Mesendoderm (in vitro differentiated cells): ENCODE results near the gene CIDEA.

Source experiments
- DNase-seq: peaks from one replicate; pipeline ENCODE4 v3.0.0; 2013
- H2AK5ac ChIP-seq: 2 replicates; pipeline ENCODE4 v1.6.1; 2013; ENCODE audit warnings: low read length, inconsistent platforms
- H2BK120ac ChIP-seq: 2 replicates; pipeline ENCODE4 v1.6.1; 2013; ENCODE audit warnings: low read depth, mild to moderate bottlenecking, low read length, moderate library complexity, mixed read lengths
- H2BK15ac ChIP-seq: replicated peaks from 2 replicates; pipeline ENCODE4 v1.6.1; 2013; ENCODE audit warnings: low read depth, mild to moderate bottlenecking, moderate library complexity
- H2BK5ac ChIP-seq: 2 replicates; pipeline ENCODE4 v1.6.1; 2013; ENCODE audit warnings: low read length, inconsistent platforms
- H3K18ac ChIP-seq: 2 replicates; pipeline ENCODE4 v1.6.1; 2013; ENCODE audit warnings: mild to moderate bottlenecking, low read length, mixed read lengths
- H3K23ac ChIP-seq: one replicate; pipeline ENCODE4 v1.6.1; 2013; ENCODE audit warnings: low read length
- H3K27ac ChIP-seq: 2 replicates; pipeline ENCODE4 v1.5.1; 2013; ENCODE audit warnings: low read depth, mild to moderate bottlenecking, inconsistent platforms, low read length, moderate library complexity
- H3K27me3 ChIP-seq: 2 replicates; pipeline ENCODE4 v1.6.1; 2013; ENCODE audit warnings: low read length, control low read depth, mild to moderate bottlenecking, inconsistent platforms; ENCODE audit not compliant: insufficient read depth, poor library complexity
- H3K36me3 ChIP-seq: 2 replicates; pipeline ENCODE4 v1.6.1; 2013; ENCODE audit warnings: low read length, inconsistent platforms; ENCODE audit not compliant: control insufficient read depth, insufficient read depth
- H3K4ac ChIP-seq: one replicate; pipeline ENCODE4 v1.6.1; 2013; ENCODE audit warnings: low read depth, mild to moderate bottlenecking, low read length, moderate library complexity
- H3K4me1 ChIP-seq: 2 replicates; pipeline ENCODE4 v1.6.1; 2013; ENCODE audit warnings: low read depth, low read length, inconsistent platforms; ENCODE audit not compliant: control insufficient read depth
- H3K4me2 ChIP-seq: 2 replicates; pipeline ENCODE4 v1.6.1; 2013; ENCODE audit warnings: low read length
- H3K4me3 ChIP-seq: 2 replicates; pipeline ENCODE4 v1.5.1; 2013; ENCODE audit warnings: mild to moderate bottlenecking, low read length
- H3K56ac ChIP-seq: one replicate; pipeline ENCODE4 v1.6.1; 2013; ENCODE audit warnings: low read length
- H3K79me1 ChIP-seq: 2 replicates; pipeline ENCODE4 v1.6.1; 2013; ENCODE audit warnings: low read length, inconsistent platforms
- H3K79me2 ChIP-seq: 2 replicates; pipeline ENCODE4 v1.6.1; 2013; ENCODE audit warnings: mild to moderate bottlenecking, low read length; ENCODE audit not compliant: control insufficient read depth, insufficient read depth
- H3K9ac ChIP-seq: 2 replicates; pipeline ENCODE4 v1.6.1; 2013; ENCODE audit warnings: low read length, inconsistent platforms
- H4K5ac ChIP-seq: one replicate; pipeline ENCODE4 v1.6.1; 2013; ENCODE audit warnings: low read length
- H4K8ac ChIP-seq: one replicate; pipeline ENCODE4 v1.6.1; 2013; ENCODE audit warnings: low read depth, mild to moderate bottlenecking, control low read depth, low read length, moderate library complexity
- WGBS: extraction: QIAGEN DNeasy Blood & Tissue Kit; methylation state at CpG from one replicate; pipeline ENCODE4 v1.1.7; 2013; ENCODE audit warnings: low lambda C conversion rate, missing lambda C conversion rate; ENCODE audit not compliant: insufficient coverage; ENCODE audit errors: extremely low coverage; 5-methylcytosine and 5-hydroxymethylcytosine counted together

The CIDEA gene

DNA sequence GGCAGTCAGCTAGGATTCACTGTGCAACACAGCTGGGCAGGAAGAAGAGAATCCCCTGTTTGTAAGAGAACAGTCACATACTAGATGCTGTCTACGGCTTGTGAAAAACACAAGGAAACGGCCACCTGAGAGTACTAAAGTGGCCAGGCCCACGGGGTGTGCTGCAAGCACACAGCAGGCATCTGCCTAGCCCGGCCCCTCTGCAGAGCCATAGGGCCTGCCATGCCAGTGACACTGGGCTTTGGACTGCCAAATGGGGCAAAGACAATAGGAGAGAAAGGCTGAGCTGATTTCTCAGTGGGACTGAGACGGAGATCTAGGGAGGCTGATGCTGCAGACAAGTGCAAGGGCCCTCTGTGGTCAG is 64.2 kb downstream of the CIDEA start:
- H3K4ac ChIP-seq: no peak overlapping the region
- H2BK120ac ChIP-seq: no peak overlapping the region
- no peaks in the 10 kb centered on the region for H3K79me2 ChIP-seq
- H3K79me1 ChIP-seq: peaks cover 5% of the 10 kb centered on the region
- H3K4me3 ChIP-seq: no peak overlapping the region
- no peak overlapping the region for H3K4me2 ChIP-seq
- H3K36me3 ChIP-seq: peaks cover 7% of the 10 kb centered on the region
- H2AK5ac ChIP-seq: no peak overlapping the region
- H2BK5ac ChIP-seq: no peak overlapping the region
- no peaks in the 10 kb centered on the region for H3K4me1 ChIP-seq
- no peaks in the 10 kb centered on the region for H3K27me3 ChIP-seq
- H2BK15ac ChIP-seq: no peak overlapping the region
- no peak overlapping the region for H3K27ac ChIP-seq
- DNase-seq: no peak
- H3K23ac ChIP-seq: no peak overlapping the region
- H3K18ac ChIP-seq: no peak overlapping the region
- WGBS: no CpG with 5 or more reads among the region's 5 CpGs
- H3K56ac ChIP-seq: no peak overlapping the region
- no peak overlapping the region for H4K5ac ChIP-seq
- no peak overlapping the region for H4K8ac ChIP-seq
- H3K9ac ChIP-seq: no peak overlapping the region

DNA sequence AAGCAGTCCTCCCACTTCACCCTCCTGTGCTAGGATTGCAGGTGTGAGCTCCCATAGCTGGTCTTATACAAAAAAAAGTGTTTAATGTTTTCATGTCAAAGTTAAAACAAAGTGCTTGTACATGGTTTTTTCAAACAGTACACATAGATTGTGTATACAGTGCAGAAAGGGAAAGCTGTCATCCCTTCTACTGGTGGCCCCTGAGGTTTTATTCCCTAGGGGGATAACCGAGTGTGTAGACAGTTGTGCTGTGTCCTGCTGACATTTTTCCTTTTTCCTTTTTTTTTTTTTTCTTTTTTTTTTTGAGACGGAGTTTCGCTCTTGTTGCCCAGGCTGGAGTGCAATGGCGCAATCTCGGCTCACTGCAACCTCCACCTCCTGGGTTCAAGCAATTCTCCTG is 64.7 kb downstream of the CIDEA start:
- Histone ChIP-seq H3K27me3 (no peaks in the 10 kb centered on the region), H4K8ac (no peak overlapping the region), H3K79me1 (peaks cover 5% of the 10 kb centered on the region), H3K27ac (no peak overlapping the region), H3K4me1 (no peaks in the 10 kb centered on the region), H3K18ac (no peak overlapping the region), H3K56ac (no peak overlapping the region), H2BK15ac (no peak overlapping the region), H3K23ac (no peak overlapping the region), H3K4me3 (no peak overlapping the region), H3K36me3 (peaks cover 7% of the 10 kb centered on the region), H4K5ac (no peak overlapping the region), H3K4me2 (no peak overlapping the region), H3K79me2 (no peaks in the 10 kb centered on the region), H2BK120ac (no peak overlapping the region), H2BK5ac (no peak overlapping the region), H3K4ac (no peak overlapping the region), H2AK5ac (no peak overlapping the region), H3K9ac (no peak overlapping the region)
- WGBS: no CpG with 5 or more reads among the region's 5 CpGs
- DNase-seq: no peak

DNA sequence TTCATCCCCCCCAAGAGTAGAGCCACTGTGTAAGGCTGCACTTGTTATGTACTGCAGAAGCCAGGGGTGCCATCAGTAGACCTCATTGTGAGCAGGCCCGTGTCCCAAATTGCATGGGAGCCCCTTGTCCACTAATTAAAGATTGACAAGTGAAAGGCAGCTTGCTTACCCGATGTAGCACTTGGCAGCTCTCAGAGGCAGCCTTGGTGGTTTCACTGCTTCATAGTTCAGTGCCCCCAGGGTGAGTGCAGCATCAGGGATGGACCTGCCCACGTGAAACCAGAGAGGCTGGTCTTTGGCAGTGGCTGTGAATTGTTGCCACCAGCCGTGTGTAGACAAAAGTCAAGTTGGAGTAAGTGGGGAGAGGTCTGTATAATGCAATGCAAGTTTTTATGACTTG is 67.2 kb downstream of the CIDEA start:
- no peak overlapping the region for H3K4me3 ChIP-seq
- no peak overlapping the region for H3K4me2 ChIP-seq
- no peaks in the 10 kb centered on the region for H3K4me1 ChIP-seq
- peaks cover 5% of the 10 kb centered on the region for H3K79me1 ChIP-seq
- H3K36me3 ChIP-seq: peaks cover 8% of the 10 kb centered on the region
- H2BK120ac ChIP-seq: no peak overlapping the region
- no peak overlapping the region for H4K8ac ChIP-seq
- WGBS: no CpG with 5 or more reads among the region's 4 CpGs
- DNase-seq: no peak
- H2BK15ac ChIP-seq: no peak overlapping the region
- H3K4ac ChIP-seq: no peak overlapping the region
- H3K23ac ChIP-seq: peak overlapping the region; percentile 50
- no peak overlapping the region for H4K5ac ChIP-seq
- H3K18ac ChIP-seq: no peak overlapping the region
- no peak overlapping the region for H2AK5ac ChIP-seq
- no peaks in the 10 kb centered on the region for H3K79me2 ChIP-seq
- H2BK5ac ChIP-seq: no peak overlapping the region
- no peak overlapping the region for H3K56ac ChIP-seq
- H3K27me3 ChIP-seq: no peaks in the 10 kb centered on the region
- H3K9ac ChIP-seq: no peak overlapping the region
- no peak overlapping the region for H3K27ac ChIP-seq

DNA sequence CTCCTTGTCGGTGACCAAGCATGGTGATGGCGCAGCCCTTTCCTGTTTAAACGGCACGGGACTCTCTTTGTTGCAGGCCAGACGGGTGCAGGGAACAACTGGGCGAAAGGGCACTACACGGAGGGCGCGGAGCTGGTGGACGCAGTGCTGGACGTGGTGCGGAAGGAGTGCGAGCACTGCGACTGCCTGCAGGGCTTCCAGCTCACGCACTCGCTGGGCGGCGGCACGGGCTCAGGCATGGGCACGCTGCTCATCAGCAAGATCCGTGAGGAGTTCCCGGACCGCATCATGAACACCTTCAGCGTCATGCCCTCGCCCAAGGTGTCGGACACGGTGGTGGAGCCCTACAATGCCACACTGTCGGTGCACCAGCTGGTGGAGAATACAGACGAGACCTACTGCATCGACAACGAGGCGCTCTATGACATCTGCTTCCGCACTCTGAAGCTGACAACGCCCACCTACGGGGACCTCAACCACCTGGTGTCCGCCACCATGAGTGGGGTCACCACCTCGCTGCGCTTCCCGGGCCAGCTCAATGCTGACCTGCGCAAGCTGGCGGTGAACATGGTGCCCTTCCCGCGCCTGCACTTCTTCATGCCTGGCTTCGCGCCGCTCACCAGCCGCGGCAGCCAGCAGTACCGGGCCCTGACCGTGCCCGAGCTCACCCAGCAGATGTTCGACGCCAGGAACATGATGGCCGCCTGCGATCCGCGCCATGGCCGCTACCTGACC is 71.0 kb downstream of the CIDEA start:
- H3K79me1 ChIP-seq: peaks cover 8% of the 10 kb centered on the region
- no peak overlapping the region for H3K4me3 ChIP-seq
- H3K79me2 ChIP-seq: no peaks in the 10 kb centered on the region
- no peaks in the 10 kb centered on the region for H3K27me3 ChIP-seq
- H4K8ac ChIP-seq: no peak overlapping the region
- H3K36me3 ChIP-seq: peaks cover 14% of the 10 kb centered on the region
- H2AK5ac ChIP-seq: no peak overlapping the region
- no peak overlapping the region for H2BK5ac ChIP-seq
- no peak overlapping the region for H4K5ac ChIP-seq
- no peak overlapping the region for H2BK120ac ChIP-seq
- H3K4me1 ChIP-seq: no peaks in the 10 kb centered on the region
- DNase-seq: no peak
- no peak overlapping the region for H3K9ac ChIP-seq
- H3K4ac ChIP-seq: no peak overlapping the region
- no peak overlapping the region for H3K27ac ChIP-seq
- no peak overlapping the region for H3K18ac ChIP-seq
- no peak overlapping the region for H3K56ac ChIP-seq
- no peak overlapping the region for H2BK15ac ChIP-seq
- H3K4me2 ChIP-seq: no peak overlapping the region
- no CpG with 5 or more reads among the region's 58 CpGs for WGBS
- no peak overlapping the region for H3K23ac ChIP-seq

DNA sequence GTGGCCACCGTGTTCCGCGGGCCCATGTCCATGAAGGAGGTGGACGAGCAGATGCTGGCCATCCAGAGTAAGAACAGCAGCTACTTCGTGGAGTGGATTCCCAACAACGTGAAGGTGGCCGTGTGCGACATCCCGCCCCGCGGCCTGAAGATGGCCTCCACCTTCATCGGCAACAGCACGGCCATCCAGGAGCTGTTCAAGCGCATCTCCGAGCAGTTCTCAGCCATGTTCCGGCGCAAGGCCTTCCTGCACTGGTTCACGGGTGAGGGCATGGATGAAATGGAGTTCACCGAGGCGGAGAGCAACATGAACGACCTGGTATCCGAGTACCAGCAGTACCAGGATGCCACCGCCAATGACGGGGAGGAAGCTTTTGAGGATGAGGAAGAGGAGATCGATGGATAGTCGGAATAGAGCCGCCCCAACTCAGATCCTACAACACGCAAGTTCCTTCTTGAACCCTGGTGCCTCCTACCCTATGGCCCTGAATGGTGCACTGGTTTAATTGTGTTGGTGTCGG is 71.6 kb downstream of the CIDEA start:
- no peak overlapping the region for H3K56ac ChIP-seq
- H3K27me3 ChIP-seq: no peaks in the 10 kb centered on the region
- no peaks in the 10 kb centered on the region for H3K4me1 ChIP-seq
- H3K79me2 ChIP-seq: no peaks in the 10 kb centered on the region
- H3K4ac ChIP-seq: no peak overlapping the region
- H4K8ac ChIP-seq: no peak overlapping the region
- no peak overlapping the region for H2BK5ac ChIP-seq
- no peak overlapping the region for H3K4me2 ChIP-seq
- H3K36me3 ChIP-seq: peaks cover 12% of the 10 kb centered on the region
- H3K27ac ChIP-seq: no peak overlapping the region
- WGBS: no CpG with 5 or more reads among the region's 29 CpGs
- H2AK5ac ChIP-seq: no peak overlapping the region
- H2BK15ac ChIP-seq: no peak overlapping the region
- H4K5ac ChIP-seq: no peak overlapping the region
- H3K4me3 ChIP-seq: no peak overlapping the region
- H3K18ac ChIP-seq: no peak overlapping the region
- H3K9ac ChIP-seq: no peak overlapping the region
- DNase-seq: no peak
- H3K79me1 ChIP-seq: peaks cover 6% of the 10 kb centered on the region
- H2BK120ac ChIP-seq: no peak overlapping the region
- H3K23ac ChIP-seq: no peak overlapping the region
